HEK293T (cell line): ENCODE measurements around the gene CSF2RB.

Experiments used
- CTCF ChIA-PET: fragments of 350-600 bp; formaldehyde crosslinking; extraction: SDS; loops from one replicate; lab custom pipeline; 2021; ENCODE audit warnings: antibody characterized with exemption, inconsistent platforms; lab: Yijun Ruan, JAX
- POLR2A ChIA-PET: fragments of 350-600 bp; formaldehyde crosslinking; extraction: SDS; loops from one replicate; lab custom pipeline; 2020; ENCODE audit warnings: antibody characterized with exemption, inconsistent platforms; lab: Yijun Ruan, JAX
- DNase-seq: peaks from one replicate; pipeline ENCODE4 v3.0.0; 2012; ENCODE audit warnings: mixed read lengths; ENCODE audit errors: extremely low spot score
- ARNT ChIP-seq: fragments of 450-650 bp; IDR thresholded peaks from 2 replicates; pipeline ENCODE4 v1.6.1; 2017; ENCODE audit warnings: mild to moderate bottlenecking
- BHLHE40 ChIP-seq: fragments of 450-650 bp; IDR thresholded peaks from 2 replicates; pipeline ENCODE4 v1.6.1; 2016; ENCODE audit warnings: mild to moderate bottlenecking, moderate library complexity, borderline replicate concordance
- CTBP1 ChIP-seq: fragments of 450-650 bp; IDR thresholded peaks from 2 replicates; pipeline ENCODE4 v1.6.1; 2016; ENCODE audit warnings: borderline replicate concordance
- ELF4 ChIP-seq: fragments of 450-650 bp; IDR thresholded peaks from 2 replicates; pipeline ENCODE4 v1.6.1; 2017; ENCODE audit warnings: antibody characterized with exemption
- FOXA1 ChIP-seq: fragments of 450-650 bp; IDR thresholded peaks from 2 replicates; pipeline ENCODE4 v1.6.1; 2016; ENCODE audit warnings: mild to moderate bottlenecking
- FOXK2 ChIP-seq: fragments of 450-650 bp; IDR thresholded peaks from 2 replicates; pipeline ENCODE4 v1.6.1; 2016; ENCODE audit warnings: mild to moderate bottlenecking
- FOXM1 ChIP-seq: fragments of 450-650 bp; IDR thresholded peaks from 2 replicates; pipeline ENCODE4 v1.6.1; 2017; ENCODE audit warnings: mild to moderate bottlenecking, borderline replicate concordance
- HDGF ChIP-seq: fragments of 450-650 bp; IDR thresholded peaks from 2 replicates; pipeline ENCODE4 v1.6.1; 2017; ENCODE audit warnings: antibody characterized with exemption, borderline replicate concordance
- L3MBTL2 ChIP-seq: fragments of 450-650 bp; conservative IDR thresholded peaks from 2 replicates; pipeline ENCODE4 v1.6.1; 2016; ENCODE audit warnings: mild to moderate bottlenecking
- LEF1 ChIP-seq: fragments of 450-650 bp; IDR thresholded peaks from 2 replicates; pipeline ENCODE4 v1.6.1; 2017; ENCODE audit warnings: mild to moderate bottlenecking, borderline replicate concordance
- NFRKB ChIP-seq: fragments of 450-650 bp; IDR thresholded peaks from 2 replicates; pipeline ENCODE4 v1.6.1; 2016; ENCODE audit warnings: mild to moderate bottlenecking, moderate library complexity
- SP1 ChIP-seq: fragments of 450-650 bp; IDR thresholded peaks from 2 replicates; pipeline ENCODE4 v1.6.1; 2017
- SUZ12 ChIP-seq: fragments of 450-650 bp; IDR thresholded peaks from 2 replicates; pipeline ENCODE4 v1.6.1; 2016; ENCODE audit warnings: mild to moderate bottlenecking
- TARDBP ChIP-seq: fragments of 450-650 bp; IDR thresholded peaks from 2 replicates; pipeline ENCODE4 v1.6.1; 2016
- ZNF384 ChIP-seq: fragments of 450-650 bp; IDR thresholded peaks from 2 replicates; pipeline ENCODE4 v1.6.1; 2016
- TF ChIP-seq, protein P1 (sequence below): fragments of 450-650 bp; IDR thresholded peaks from 2 replicates; pipeline ENCODE4 v1.6.1; 2016

The CSF2RB gene

DNA sequence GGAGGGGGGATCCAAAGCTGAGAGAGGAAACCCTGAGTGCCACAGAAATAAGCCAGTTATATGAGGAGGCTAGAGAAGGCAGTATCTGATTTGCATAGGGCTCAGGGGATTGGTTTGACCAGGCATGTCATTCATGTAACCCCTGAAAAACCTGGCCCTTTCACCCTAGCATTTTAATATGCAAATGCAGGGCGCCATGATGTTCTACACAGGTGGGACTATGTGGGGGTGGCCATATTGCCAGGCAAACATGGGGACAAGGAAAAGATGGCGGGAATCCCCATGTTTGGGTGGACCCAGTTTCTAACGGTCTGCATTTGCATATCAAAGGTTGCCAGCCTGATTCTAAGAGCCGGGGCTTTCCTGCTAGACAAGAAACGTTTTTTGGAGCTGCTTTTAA is 27.2 kb downstream of the CSF2RB start:
- no peak for DNase-seq
- no peak for TF ChIP-seq FOXA1
- TF ChIP-seq FOXM1: no peak
- TF ChIP-seq NFRKB: no peak
- no peak for TF ChIP-seq HDGF
- TF ChIP-seq ARNT: no peak
- no peak for TF ChIP-seq ZNF384
- TF ChIP-seq SP1: no peak
- no peak for TF ChIP-seq ELF4
- TF ChIP-seq, protein P1, sequence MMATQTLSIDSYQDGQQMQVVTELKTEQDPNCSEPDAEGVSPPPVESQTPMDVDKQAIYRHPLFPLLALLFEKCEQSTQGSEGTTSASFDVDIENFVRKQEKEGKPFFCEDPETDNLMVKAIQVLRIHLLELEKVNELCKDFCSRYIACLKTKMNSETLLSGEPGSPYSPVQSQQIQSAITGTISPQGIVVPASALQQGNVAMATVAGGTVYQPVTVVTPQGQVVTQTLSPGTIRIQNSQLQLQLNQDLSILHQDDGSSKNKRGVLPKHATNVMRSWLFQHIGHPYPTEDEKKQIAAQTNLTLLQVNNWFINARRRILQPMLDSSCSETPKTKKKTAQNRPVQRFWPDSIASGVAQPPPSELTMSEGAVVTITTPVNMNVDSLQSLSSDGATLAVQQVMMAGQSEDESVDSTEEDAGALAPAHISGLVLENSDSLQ: no peak
- no peak for TF ChIP-seq SUZ12
- no peak for TF ChIP-seq CTBP1
- TF ChIP-seq LEF1: no peak
- TF ChIP-seq TARDBP: no peak
- TF ChIP-seq FOXK2: no peak
- no peak for TF ChIP-seq BHLHE40
- ChIA-PET POLR2A (no interaction called here), CTCF (no interaction called here)

DNA sequence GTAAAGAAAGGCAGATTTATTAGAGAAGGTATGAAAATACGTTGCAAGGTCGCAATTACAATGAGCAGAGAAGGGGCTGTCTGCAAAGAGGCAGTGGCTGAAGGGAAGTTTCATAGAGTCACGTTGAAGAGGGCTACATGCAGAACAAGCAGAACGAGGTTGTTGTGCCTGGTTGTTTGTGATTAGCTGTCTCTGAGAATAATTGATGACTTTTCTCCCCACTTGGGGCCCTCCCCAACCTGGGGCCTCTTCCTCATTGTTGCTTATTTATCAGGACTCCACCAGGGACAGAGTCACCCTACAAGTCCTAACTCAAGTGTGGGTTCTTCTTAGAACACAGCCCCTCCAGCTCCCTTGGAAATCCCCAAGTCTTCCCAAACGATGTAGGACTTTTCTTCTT is 29.1 kb downstream of the CSF2RB start:
- no peak for DNase-seq
- TF ChIP-seq NFRKB: no peak
- TF ChIP-seq SUZ12: no peak
- TF ChIP-seq, protein P1: no peak
- no peak for TF ChIP-seq FOXM1
- TF ChIP-seq HDGF: no peak
- no peak for TF ChIP-seq CTBP1
- TF ChIP-seq FOXA1: no peak
- TF ChIP-seq BHLHE40: no peak
- no peak for TF ChIP-seq L3MBTL2
- TF ChIP-seq ARNT: no peak
- TF ChIP-seq SP1: no peak
- TF ChIP-seq ELF4: no peak
- TF ChIP-seq TARDBP: no peak
- ChIA-PET CTCF (no interaction called here), POLR2A (no interaction called here)

- ChIA-PET POLR2A (no interaction called here), CTCF (no interaction called here)
- no peak for DNase-seq
- TF ChIP-seq, protein P1: no peak
- TF ChIP-seq L3MBTL2: no peak
- no peak for TF ChIP-seq LEF1
- no peak for TF ChIP-seq NFRKB
- TF ChIP-seq ARNT: no peak
Measured at GRCh38 chr22:36946421-36947158, 33.2 kb downstream of the CSF2RB start.

- TF ChIP-seq NFRKB: no peak
- ChIA-PET CTCF (no interaction called here), POLR2A (no interaction called here)
- DNase-seq: no peak
Measured at GRCh38 chr22:36948273-36949225, 35.1 kb downstream of the CSF2RB start.

DNA sequence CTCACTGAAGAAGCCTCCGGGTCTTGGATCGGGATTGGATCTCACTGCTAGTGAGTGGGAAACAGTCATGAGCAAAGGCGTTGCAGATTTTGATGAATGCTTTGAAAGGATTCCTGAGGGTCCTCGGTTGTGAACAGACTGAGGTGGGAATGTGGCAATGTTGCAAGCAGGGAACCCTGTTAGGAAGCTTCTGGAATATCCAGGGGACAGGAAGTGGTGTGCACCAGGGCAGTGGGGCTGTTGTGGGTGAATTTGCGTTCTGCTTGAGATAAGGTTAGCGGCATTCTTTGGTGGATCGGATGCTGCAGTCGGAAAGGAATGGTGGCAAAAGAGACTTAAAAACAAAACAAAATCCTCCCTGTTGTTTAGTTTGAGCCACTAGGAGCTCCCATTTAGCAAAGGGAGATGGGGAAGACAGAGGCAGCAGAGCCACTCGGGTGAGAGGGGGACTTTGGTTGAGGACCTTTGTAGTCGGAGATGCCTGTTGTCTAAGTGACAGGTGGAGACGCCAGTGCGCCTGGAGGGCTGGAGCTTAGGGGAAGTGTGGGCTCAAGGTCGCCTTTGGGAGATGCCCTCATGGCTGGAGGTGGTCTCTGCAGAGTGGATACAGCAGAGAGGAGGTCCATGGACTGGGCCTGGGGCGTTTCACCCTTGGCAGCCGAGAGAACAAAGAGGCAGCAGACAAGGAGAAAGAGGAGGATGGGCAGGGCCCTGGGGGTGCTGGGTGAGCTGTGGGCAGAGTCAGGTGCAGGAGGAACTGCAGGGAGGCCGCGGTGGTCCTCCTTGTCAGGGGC is 37.6 kb downstream of the CSF2RB start:
- TF ChIP-seq TARDBP: no peak
- no peak for TF ChIP-seq FOXA1
- TF ChIP-seq ELF4: no peak
- no peak for TF ChIP-seq SUZ12
- TF ChIP-seq SP1: no peak
- no peak for TF ChIP-seq NFRKB
- TF ChIP-seq L3MBTL2: no peak
- TF ChIP-seq ZNF384: no peak
- TF ChIP-seq, protein P1: no peak
- TF ChIP-seq LEF1: no peak
- no peak for TF ChIP-seq FOXM1
- no peak for TF ChIP-seq CTBP1
- no peak for TF ChIP-seq BHLHE40
- TF ChIP-seq FOXK2: no peak
- no peak for DNase-seq
- ChIA-PET CTCF (no interaction called here), POLR2A (no interaction called here)
